ENCODE data around the gene NLRX1. TPM values are rescaled to one million over a fixed set of nuclear protein-coding genes. Genes with fewer than 3 reads are reported as not detected.

The NLRX1 gene
- total RNA-seq, 1 donor from 2014 or later, result 10.2 TPM

GRCh38 chr11:119229741-119230140, 61.2 kb downstream of the NLRX1 start:
- Histone ChIP-seq H3K4me2 (no peak overlapping the region), H4K20me1 (ENCODE audit: low read depth) (peaks cover under 1% of the 10 kb centered on the region), H3K4me1 (no peaks in the 10 kb centered on the region), H3K27ac (no peak overlapping the region), H3K27me3 (no peaks in the 10 kb centered on the region), H3K36me3 (no peaks in the 10 kb centered on the region), H3K9me3 (ENCODE audit: low read depth) (no peaks in the 10 kb centered on the region), H3F3A (ENCODE audit: low read depth) (peaks cover 7% of the 10 kb centered on the region), H3K79me2 (ENCODE audit: low read depth) (peaks cover 50% of the 10 kb centered on the region), H3K4me3 (no peak overlapping the region), H2AFZ (replicated peaks) (no peak overlapping the region), H3K9ac (no peak overlapping the region)
- H3K27me3 Mint-ChIP-seq (ENCODE audit: insufficient read depth, low read depth), result no peaks in the 10 kb centered on the region
- no peak for TF ChIP-seq CTCF (IDR thresholded peaks at IDR 0.05)
- TF ChIP-seq EZH2phosphoT487 (IDR thresholded peaks at IDR 0.05), result no peak
- TF ChIP-seq EZH2 (IDR thresholded peaks at IDR 0.05), result no peak
- peaks cover 22% of the 10 kb centered on the region for H3K36me3 Mint-ChIP-seq
- no peak overlapping the region for H3K4me3 Mint-ChIP-seq
- H3K9me3 Mint-ChIP-seq, result no peaks in the 10 kb centered on the region
- DNase-seq (ENCODE audit: low spot score), result no peak
- H3K27ac Mint-ChIP-seq, result no peak overlapping the region
- no peaks in the 10 kb centered on the region for H3K4me1 Mint-ChIP-seq

Other genes with a start within 250 kb of the NLRX1 start
- 3.0 and 7.2 TPM in 2 replicates for gene BCL9L, start 242.8 kb upstream of the NLRX1 start, total RNA-seq (ENCODE audit: low replicate concordance)
- gene UPK2, start 212.4 kb upstream of the NLRX1 start, total RNA-seq (ENCODE audit: low replicate concordance), result 0.43 TPM in 1 of 2 replicates, not detected in the other
- gene FOXR1, start 197.0 kb upstream of the NLRX1 start, total RNA-seq (ENCODE audit: low replicate concordance), result not detected in 2 replicates
- 42.9 and 46.4 TPM in 2 replicates for gene CENATAC, start 170.6 kb upstream of the NLRX1 start, total RNA-seq (ENCODE audit: low replicate concordance)
- gene RPS25, start 150.4 kb upstream of the NLRX1 start, total RNA-seq (ENCODE audit: low replicate concordance), result 2,482 and 2,538 TPM in 2 replicates
- gene TRAPPC4, start 150.0 kb upstream of the NLRX1 start, total RNA-seq (ENCODE audit: low replicate concordance), result 53.5 and 59.5 TPM in 2 replicates
- 55.2 and 89.0 TPM in 2 replicates for gene SLC37A4, start 137.8 kb upstream of the NLRX1 start, total RNA-seq (ENCODE audit: low replicate concordance)
- 129 and 203 TPM in 2 replicates for gene HYOU1, start 111.5 kb upstream of the NLRX1 start, total RNA-seq (ENCODE audit: low replicate concordance)
- 10.4 and 20.7 TPM in 2 replicates for gene VPS11, start 100.9 kb upstream of the NLRX1 start, total RNA-seq (ENCODE audit: low replicate concordance)
- gene HMBS, start 83.8 kb upstream of the NLRX1 start, total RNA-seq (ENCODE audit: low replicate concordance), result 30.0 and 31.1 TPM in 2 replicates
- 13.4 and 24.3 TPM in 2 replicates for gene DPAGT1, start 66.9 kb upstream of the NLRX1 start, total RNA-seq (ENCODE audit: low replicate concordance)
- gene C2CD2L, start 61.4 kb upstream of the NLRX1 start, total RNA-seq (ENCODE audit: low replicate concordance), result 1.5 and 3.7 TPM in 2 replicates
- gene HINFP, start 47.1 kb upstream of the NLRX1 start, total RNA-seq (ENCODE audit: low replicate concordance), result 32.5 and 47.3 TPM in 2 replicates
- 0.24 and 0.65 TPM in 2 replicates for gene ABCG4, start 19.7 kb upstream of the NLRX1 start, total RNA-seq (ENCODE audit: low replicate concordance)
- 0.12 TPM in 1 of 2 replicates, not detected in the other for gene NHERF4, start 16.8 kb downstream of the NLRX1 start, total RNA-seq (ENCODE audit: low replicate concordance)
- 20.7 and 20.8 TPM in 2 replicates for gene CBL, start 37.6 kb downstream of the NLRX1 start, total RNA-seq (ENCODE audit: low replicate concordance)
- gene MCAM, start 148.4 kb downstream of the NLRX1 start, total RNA-seq (ENCODE audit: low replicate concordance), result 23.3 and 28.2 TPM in 2 replicates
- gene RNF26, start 165.8 kb downstream of the NLRX1 start, total RNA-seq (ENCODE audit: low replicate concordance), result 17.1 and 48.2 TPM in 2 replicates
- 0.90 and 3.4 TPM in 2 replicates for gene C1QTNF5, start 172.2 kb downstream of the NLRX1 start, total RNA-seq (ENCODE audit: low replicate concordance)
- gene MFRP, start 178.0 kb downstream of the NLRX1 start, total RNA-seq (ENCODE audit: low replicate concordance), result not detected in 2 replicates
- 2.1 and 2.6 TPM in 2 replicates for gene USP2, start 213.0 kb downstream of the NLRX1 start, total RNA-seq (ENCODE audit: low replicate concordance)